GM12878 (cell line): ENCODE measurements around the gene ZNF827. TPM values are rescaled to one million over a fixed set of nuclear protein-coding genes. Genes with fewer than 3 reads are reported as not detected.

Source experiments
- ATAC-seq: fragments of 200-7000 bp; cut with Tn5 transposase; 3 replicates; pipeline ENCODE4 v1.9.1; 2020; ENCODE audit warnings: mild to moderate bottlenecking, moderate library complexity
- BruUV-seq: library from RNA; stranded (reverse); fragments of 400-500 nt; replicated peaks from 2 replicates; lab custom pipeline; 2021; lab: Mats Ljungman, UMichigan
- CTCF ChIA-PET: fragments of 300-600 bp; sonication (Branson Sonifier 250); formaldehyde crosslinking; extraction: SDS; loops from one replicate; lab custom pipeline; 2021; ENCODE audit warnings: inconsistent platforms; lab: Yijun Ruan, JAX
- POLR2A ChIA-PET: fragments of 350-600 bp; formaldehyde crosslinking; extraction: SDS; loops from one replicate; lab custom pipeline; 2021; ENCODE audit warnings: inconsistent platforms; lab: Charles Lee
- RAD21 ChIA-PET: fragments of 300-600 bp; sonication (Branson Sonifier 250); formaldehyde crosslinking; loops from one replicate; lab custom pipeline; 2023; ENCODE audit warnings: antibody characterized with exemption; ENCODE audit not compliant: unreplicated experiment; lab: Charles Lee
- SMC1A ChIA-PET: fragments of 300-600 bp; sonication (Branson Sonifier 250); formaldehyde crosslinking; loops from one replicate; lab custom pipeline; 2023; ENCODE audit not compliant: unreplicated experiment, uncharacterized antibody; lab: Charles Lee
- DNase-seq: peaks from one replicate; pipeline ENCODE4 v3.0.0-alpha.2; 2011; ENCODE audit warnings: low read depth, low spot score
- FAIRE-seq: peaks from 3 replicates; lab custom pipeline; 2011; peaks lifted over from hg19 to GRCh38; lab: Jason Lieb, UNC
- H2AFZ ChIP-seq: 2 replicates; pipeline ENCODE4 v1.6.0; 2011; ENCODE audit warnings: low read depth, low read length, control low read depth; ENCODE audit not compliant: control insufficient read depth
- H3K27ac ChIP-seq: 2 replicates; pipeline ENCODE4 v1.5.1; 2011; ENCODE audit warnings: control low read depth; ENCODE audit not compliant: control insufficient read depth, insufficient read depth
- H3K27me3 ChIP-seq, 2 experiments: replicated peaks in 1 of 2; 2 replicates each; pipeline versions ENCODE4 v1.6.0 to v1.6.1; 2011; ENCODE audit warnings: low read length in 1 of 2; ENCODE audit not compliant: control insufficient read depth in 2 of 2, insufficient read depth in 2 of 2
- H3K36me3 ChIP-seq, 2 experiments: 2 replicates each; pipeline ENCODE4 v1.5.1; 2011; ENCODE audit warnings: low read length in 1 of 2; ENCODE audit not compliant: control insufficient read depth in 2 of 2, insufficient read depth in 2 of 2
- H3K4me1 ChIP-seq: 2 replicates; pipeline ENCODE4 v1.6.1; 2011; ENCODE audit warnings: mild to moderate bottlenecking, low read length, moderate library complexity, mixed read lengths; ENCODE audit not compliant: control insufficient read depth, insufficient read depth
- H3K4me2 ChIP-seq: 2 replicates; pipeline ENCODE4 v1.6.0; 2011; ENCODE audit warnings: control low read depth; ENCODE audit not compliant: control insufficient read depth, insufficient read depth
- H3K4me3 ChIP-seq: fragments of 200-600 bp; sonication (generic); 2 replicates; pipeline ENCODE4 v1.5.1; 2016
- H3K79me2 ChIP-seq: 2 replicates; pipeline ENCODE4 v1.6.0; 2011; ENCODE audit warnings: low read length; ENCODE audit not compliant: control insufficient read depth, insufficient read depth
- H3K9ac ChIP-seq: 2 replicates; pipeline ENCODE4 v1.8.0; 2011; ENCODE audit warnings: low read length, control low read depth, mixed read lengths; ENCODE audit not compliant: control insufficient read depth, insufficient read depth
- H3K9me3 ChIP-seq: replicated peaks from 3 replicates; pipeline ENCODE4 v1.5.1; 2011; ENCODE audit warnings: mild to moderate bottlenecking, low read length; ENCODE audit not compliant: control insufficient read depth, insufficient read depth
- H4K20me1 ChIP-seq: 2 replicates; pipeline ENCODE4 v1.6.0; 2011; ENCODE audit not compliant: control insufficient read depth, insufficient read depth
- ASH2L ChIP-seq: fragments of 300-600, 200-600 bp; sonication (generic); IDR thresholded peaks from 2 replicates; pipeline ENCODE4 v1.6.1; 2017; ENCODE audit warnings: low read depth, mild to moderate bottlenecking, borderline replicate concordance
- CBX3 ChIP-seq: fragments of 200-600 bp; sonication (generic); IDR thresholded peaks from 2 replicates; pipeline ENCODE4 v1.6.1; 2016; ENCODE audit warnings: low read depth, borderline replicate concordance
- CREB1 ChIP-seq: IDR thresholded peaks from 2 replicates; pipeline ENCODE4 v1.6.1; 2012; ENCODE audit warnings: low read depth, mild to moderate bottlenecking, inconsistent platforms
- LARP7 ChIP-seq: fragments of 450-650 bp; IDR thresholded peaks from 2 replicates; pipeline ENCODE4 v1.6.1; 2017; ENCODE audit warnings: mild to moderate bottlenecking
- MEF2A ChIP-seq: IDR thresholded peaks from 2 replicates; pipeline ENCODE4 v1.6.1; 2011; ENCODE audit warnings: low read depth, mild to moderate bottlenecking, low read length, moderate library complexity; ENCODE audit not compliant: insufficient read depth
- MTA3 ChIP-seq: IDR thresholded peaks from 2 replicates; pipeline ENCODE4 v1.6.1; 2012; ENCODE audit warnings: low read length, inconsistent platforms, borderline replicate concordance
- RUNX3 ChIP-seq: IDR thresholded peaks from 2 replicates; pipeline ENCODE4 v1.6.1; 2012; ENCODE audit warnings: low read length, inconsistent platforms
- SMC3 ChIP-seq: IDR thresholded peaks from 2 replicates; pipeline ENCODE4 v1.6.1; 2011; ENCODE audit warnings: low read length, improper control_type of control experiment, borderline replicate concordance
- ZNF217 ChIP-seq: fragments of 450-650 bp; IDR thresholded peaks from 2 replicates; pipeline ENCODE4 v1.6.1; 2017; ENCODE audit warnings: antibody characterized with exemption, mild to moderate bottlenecking
- ZNF274 ChIP-seq: IDR thresholded peaks from one replicate; pipeline ENCODE4 v1.8.0; 2011; ENCODE audit not compliant: insufficient read length, insufficient read depth
- in situ Hi-C: fragments of 300-500 bp; cut with MboI; formaldehyde crosslinking; loops from 9 replicates; pipeline ENCODE4 v1.14.3; 2018; ENCODE audit warnings: mixed read lengths
- intact Hi-C: fragments of 100-400 bp; cut with micrococcal nuclease; formaldehyde crosslinking; loops from one replicate; pipeline ENCODE4 v1.14.2; 2022; ENCODE audit not compliant: unreplicated experiment
- polyA plus RNA-seq, 11 experiments: library from polyadenylated mRNA; depleted of rRNA in 4 of 11; unstranded in 6 of 11; stranded (reverse) in 5 of 11; fragments of >200 nt; fragmentation: Nextera tagmentation in 4 of 11; fragmentation: Illumina TruSeq in 1 of 11; extraction: Ambion mirVana in 4 of 11; extraction: Trizol in 1 of 11; gene quantifications; 1 replicate in 1 of 11; 2 replicates in 10 of 11; pipeline versions ENCODE4 v1.2.1 to v1.2.3, GENCODE V29; 2011 to 2016; ENCODE audit warnings: inconsistent platforms in 2 of 11, missing spikeins in 2 of 11, low read depth in 1 of 11
- total RNA-seq, 4 experiments: library from RNA; depleted of rRNA in 3 of 4; stranded (reverse); fragments of >200 nt in 3 of 4; fragmentation: Illumina TruSeq in 1 of 4; extraction: Trizol in 1 of 4; gene quantifications; 2 replicates each; pipeline versions ENCODE4 v1.2.1 to v1.2.3, GENCODE V29; 2013 to 2021

ZNF827 gene
- total and polyA plus RNA-seq, 10 of the 15 experiments (the other 5 are each of a cell fraction or from before 2014, with no cell fraction given) = 3.8 to 31.5 (median 13.6) TPM

- H3K27ac ChIP-seq = no peak overlapping the region
- ATAC-seq (no peak), FAIRE-seq (no peak), DNase-seq (no peak)
- H3K36me3 ChIP-seq = peaks cover 1 to 9% of the 10 kb centered on the region in 2 experiments; a peak in 2 of 4 replicates
- RAD21 ChIA-PET = no interaction called here
- no peaks in the 10 kb centered on the region for H3K9me3 ChIP-seq
- intact Hi-C loops = no loop called here
- BruUV-seq = no TSS peak
- POLR2A ChIA-PET = no interaction called here
- H3K4me3 ChIP-seq = no peak overlapping the region
- H3K27me3 ChIP-seq = no peaks in the 10 kb centered on the region
- in situ Hi-C loops = no loop called here
- no peak overlapping the region for H3K9ac ChIP-seq
- TF ChIP-seq ASH2L (no peak), SMC3 (no peak), LARP7 (no peak), CREB1 (no peak), CBX3 (no peak), ZNF274 (no peak)
- TF ChIP-seq, all 136 proteins: peak for 0
- peaks cover 8% of the 10 kb centered on the region for H3K79me2 ChIP-seq
- ChIA-PET SMC1A (no interaction called here), CTCF (interaction anchor here (0.8 kb wide), 1 partner anchor 14 kb away, joined by 5 read pairs; no protein-coding TSS in a partner anchor)
- H3K4me1 ChIP-seq = peaks cover 28% of the 10 kb centered on the region
- no peak overlapping the region for H3K4me2 ChIP-seq
- no peak overlapping the region for H2AFZ ChIP-seq
- H4K20me1 ChIP-seq = no peaks in the 10 kb centered on the region
Measured at GRCh38 chr4:145873901-145874300, 64.7 kb downstream of the ZNF827 start.

GRCh38 chr4:145871209-145871608 lies 67.4 kb downstream of the ZNF827 start:
- RAD21 ChIA-PET = no interaction called here
- TF ChIP-seq RUNX3 = peak; percentile 22; the same call in 1 of the 2 replicates
- TF ChIP-seq MTA3 = no peak
- TF ChIP-seq ZNF217 = no peak
- TF ChIP-seq MEF2A = no peak
- BruUV-seq = no TSS peak
- no peak overlapping the region for H3K4me3 ChIP-seq
- intact Hi-C loops = no loop called here
- no peaks in the 10 kb centered on the region for H4K20me1 ChIP-seq
- peaks cover 0 to 9% of the 10 kb centered on the region in 2 experiments; a peak in 2 of 4 replicates for H3K36me3 ChIP-seq
- SMC1A ChIA-PET = interaction anchor here (1.0 to 1.4 kb wide), 6 partner anchors 17 to 247 kb away, joined by 3 read pairs; no protein-coding TSS in a partner anchor
- no peak overlapping the region for H3K4me2 ChIP-seq
- H3K9ac ChIP-seq = no peak overlapping the region
- no peak overlapping the region for H3K27ac ChIP-seq
- ATAC-seq = peak; percentile 26; the same call in 2 of the 3 replicates
- CTCF ChIA-PET = interaction anchor here (1.0 to 1.3 kb wide), 4 partner anchors 8 to 253 kb away, joined by 3 to 5 read pairs (median 3); no protein-coding TSS in a partner anchor
- H3K9me3 ChIP-seq = no peaks in the 10 kb centered on the region
- no peak overlapping the region for H2AFZ ChIP-seq
- in situ Hi-C loops = no loop called here
- POLR2A ChIA-PET = interaction anchor here (1.2 to 1.5 kb wide), 2 partner anchors 11 to 14 kb away, joined by 5 read pairs; no protein-coding TSS in a partner anchor
- H3K79me2 ChIP-seq = peaks cover 13% of the 10 kb centered on the region
- no peaks in the 10 kb centered on the region for H3K27me3 ChIP-seq
- H3K4me1 ChIP-seq = peaks cover 31% of the 10 kb centered on the region
- no peak for DNase-seq
- no peak for FAIRE-seq
